ENCODE results near the gene GRIP1.
A peak's percentile ranks its signal among the peaks of the same experiment; 100 is the strongest.

GRIP1 gene

GRCh38 chr12:66309606-66310005, 369.3 kb downstream of the GRIP1 start:
- no peak for DNase-seq

GRCh38 chr12:66304296-66304900, 374.5 kb downstream of the GRIP1 start:
- DNase-seq, result peak; percentile 27

- DNase-seq, result peak; percentile 76
Measured at GRCh38 chr12:66303316-66303804, 375.5 kb downstream of the GRIP1 start.

- DNase-seq, result no peak
Measured at GRCh38 chr12:66302827-66303169, 376.1 kb downstream of the GRIP1 start.

GRCh38 chr12:66301944-66302826, 376.7 kb downstream of the GRIP1 start, which contains the start of gene HELB:
TSS of gene HELB (plus strand) at chr12:66302493. CDS start at chr12:66302604, 111 bp downstream.
- peak; percentile 97 for DNase-seq

GRCh38 chr12:66297923-66298322, 381.0 kb downstream of the GRIP1 start:
- DNase-seq, result no peak
